Putamen (tissue), 1 donor: ENCODE data around the gene PIGC.

ENCODE experiments used
- DNase-seq: peaks from one replicate; pipeline ENCODE4 v3.0.0-alpha.2; 2016; ENCODE audit warnings: low spot score

PIGC gene

GRCh38 chr1:172429331-172430127, 14.3 kb downstream of the PIGC start:
- DNase-seq, result peak; percentile 46

- no peak for DNase-seq
Observed at GRCh38 chr1:172427191-172427590, 16.7 kb downstream of the PIGC start.

GRCh38 chr1:172425339-172425738, 18.5 kb downstream of the PIGC start:
- DNase-seq, result no peak

- DNase-seq, result no peak
Observed at GRCh38 chr1:172423336-172423735, 20.5 kb downstream of the PIGC start.

GRCh38 chr1:172421974-172422604, 21.8 kb downstream of the PIGC start:
- DNase-seq, result peak; percentile 15

- DNase-seq, result no peak
Observed at GRCh38 chr1:172420385-172420784, 23.5 kb downstream of the PIGC start, which contains the start of gene C1orf105. TSS of gene C1orf105 (plus strand) at chr1:172420685. CDS start at chr1:172420886, 201 bp downstream.

GRCh38 chr1:172417557-172417956, 26.3 kb downstream of the PIGC start:
- no peak for DNase-seq

GRCh38 chr1:172416496-172417035, 27.3 kb downstream of the PIGC start:
- no peak for DNase-seq

GRCh38 chr1:172414331-172414730, 29.5 kb downstream of the PIGC start:
- DNase-seq, result no peak

- no peak for DNase-seq
Observed at GRCh38 chr1:172411791-172412338, 32.0 kb downstream of the PIGC start.

- DNase-seq, result no peak
Observed at GRCh38 chr1:172410027-172410426, 33.8 kb downstream of the PIGC start.

- DNase-seq, result no peak
Observed at GRCh38 chr1:172408958-172409357, 34.9 kb downstream of the PIGC start.

- DNase-seq, result no peak
Observed at GRCh38 chr1:172406968-172407367, 36.9 kb downstream of the PIGC start.

GRCh38 chr1:172405912-172406311, 38.0 kb downstream of the PIGC start:
- DNase-seq, result no peak

- no peak for DNase-seq
Observed at GRCh38 chr1:172404121-172404520, 39.7 kb downstream of the PIGC start.

GRCh38 chr1:172402878-172403569, 40.8 kb downstream of the PIGC start:
- no peak for DNase-seq

- no peak for DNase-seq
Observed at GRCh38 chr1:172401892-172402291, 42.0 kb downstream of the PIGC start.

- DNase-seq, result no peak
Observed at GRCh38 chr1:172401477-172401876, 42.4 kb downstream of the PIGC start.

GRCh38 chr1:172400722-172401105, 43.2 kb downstream of the PIGC start:
- no peak for DNase-seq

- DNase-seq, result no peak
Observed at GRCh38 chr1:172399756-172400721, 43.8 kb downstream of the PIGC start.
